GM18499 (cell line): Measurements from ENCODE around the gene ADAMTS17.

Experiments
- ATAC-seq: cut with Tn5 transposase; IDR thresholded peaks from one replicate; pipeline ENCODE4 v1.9.1; 2021; ENCODE audit warnings: moderate number of reproducible peaks; ENCODE audit not compliant: insufficient read depth, unreplicated experiment

The ADAMTS17 gene

GRCh38 chr15:100234158-100235029 is 107.4 kb downstream of the ADAMTS17 start:
- ATAC-seq, result no peak

- no peak for ATAC-seq
Measured at GRCh38 chr15:100230784-100231183, 111.0 kb downstream of the ADAMTS17 start.

GRCh38 chr15:100229181-100230163 is 112.3 kb downstream of the ADAMTS17 start:
- no peak for ATAC-seq

GRCh38 chr15:100227781-100228180 is 114.0 kb downstream of the ADAMTS17 start:
- ATAC-seq, result no peak

- no peak for ATAC-seq
Measured at GRCh38 chr15:100226107-100226506, 115.7 kb downstream of the ADAMTS17 start.

- no peak for ATAC-seq
Measured at GRCh38 chr15:100224206-100225185, 117.3 kb downstream of the ADAMTS17 start.

- no peak for ATAC-seq
Measured at GRCh38 chr15:100222349-100222715, 119.4 kb downstream of the ADAMTS17 start.

GRCh38 chr15:100221471-100222348 is 120.1 kb downstream of the ADAMTS17 start:
- no peak for ATAC-seq

- ATAC-seq, result no peak
Measured at GRCh38 chr15:100220058-100220768, 121.6 kb downstream of the ADAMTS17 start.

GRCh38 chr15:100218434-100218833 is 123.3 kb downstream of the ADAMTS17 start:
- ATAC-seq, result no peak

GRCh38 chr15:100216182-100216581 is 125.6 kb downstream of the ADAMTS17 start:
- ATAC-seq, result no peak

- ATAC-seq, result no peak
Measured at GRCh38 chr15:100215843-100216169, 126.0 kb downstream of the ADAMTS17 start.

- no peak for ATAC-seq
Measured at GRCh38 chr15:100215031-100215842, 126.5 kb downstream of the ADAMTS17 start.

- no peak for ATAC-seq
Measured at GRCh38 chr15:100211855-100212850, 129.6 kb downstream of the ADAMTS17 start.

- no peak for ATAC-seq
Measured at GRCh38 chr15:100210338-100210737, 131.4 kb downstream of the ADAMTS17 start.

GRCh38 chr15:100208921-100209603 is 132.7 kb downstream of the ADAMTS17 start:
- no peak for ATAC-seq
